ENCODE results near the gene SETBP1. TPM values are rescaled to one million over a fixed set of nuclear protein-coding genes. Genes with fewer than 3 reads are reported as not detected.

SETBP1 gene
- total and polyA plus RNA-seq, 9 of the 15 experiments (the other 6 are each of a cell fraction or from before 2014, with no cell fraction given): under 0.01 to 0.13 (median 0.04) TPM

DNA sequence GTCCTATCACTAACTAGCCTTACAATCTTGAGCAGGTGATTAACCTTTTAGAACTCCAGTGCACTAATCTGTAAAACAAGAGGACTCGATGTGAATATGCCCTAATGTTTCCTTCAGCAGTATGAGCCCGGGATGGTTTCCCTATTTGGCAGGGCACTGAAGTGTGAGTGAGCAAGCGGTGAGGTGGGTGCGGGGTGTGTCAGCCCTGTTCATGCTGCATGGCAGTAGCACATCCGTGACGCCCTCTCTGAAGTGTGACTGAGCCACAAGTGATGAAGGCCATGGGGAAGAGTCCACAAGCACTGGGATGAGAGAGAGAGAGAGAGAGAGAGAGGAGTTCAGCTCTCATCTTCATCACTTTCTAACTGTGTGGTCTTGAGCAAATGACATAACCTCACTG is 168.7 kb downstream of the SETBP1 start:
- Histone ChIP-seq H3K36me3 (ENCODE audit: control insufficient read depth, insufficient read depth, low read length) (no peaks in the 10 kb centered on the region), H3K9ac (ENCODE audit: insufficient read depth in 1 of 2, low read depth in 2 of 2, low read length in 2 of 2) (no peak overlapping the region), H3K9me3 (replicated peaks; ENCODE audit: control insufficient read depth, insufficient read depth, low read depth, low read length) (no peaks in the 10 kb centered on the region), H4K20me1 (replicated peaks; ENCODE audit: control insufficient read depth, insufficient read depth, low read length) (no peaks in the 10 kb centered on the region), H3K27me3 (ENCODE audit: control insufficient read depth in 2 of 2, insufficient read depth in 2 of 2, low read length in 2 of 2) (no peaks in the 10 kb centered on the region), H3K4me3 (no peak overlapping the region), H2AFZ (ENCODE audit: low read depth, low read length) (no peak overlapping the region), H3K4me1 (replicated peaks in 1 of 2; ENCODE audit: control insufficient read depth in 2 of 2, insufficient read depth in 2 of 2, low read length in 2 of 2) (no peaks in the 10 kb centered on the region), H3K9me1 (ENCODE audit: control insufficient read depth, insufficient read depth, low read length) (no peaks in the 10 kb centered on the region), H3K27ac (ENCODE audit: extremely low read depth, low read depth, low read length) (no peak overlapping the region), H3K4me2 (ENCODE audit: insufficient read depth, low read length) (no peak overlapping the region), H3K79me2 (ENCODE audit: control insufficient read depth, insufficient read depth, low read length) (no peaks in the 10 kb centered on the region)
- no peak for FAIRE-seq
- in situ Hi-C loops (cut with MboI) (no loop called here), intact Hi-C loops (cut with micrococcal nuclease) (no loop called here)
- ChIA-PET POLR2A (no interaction called here), CTCF (ENCODE audit: low intra/inter-chr PET ratio) (no interaction called here)
- 0% methylated on average over 6 of the region's 6 CpGs for WGBS (ENCODE audit: insufficient coverage, low coverage, missing lambda C conversion rate)
- no peak for DNase-seq (ENCODE audit: extremely low read depth in 1 of 4, low spot score in 3 of 4)
- TF ChIP-seq, protein P1, sequence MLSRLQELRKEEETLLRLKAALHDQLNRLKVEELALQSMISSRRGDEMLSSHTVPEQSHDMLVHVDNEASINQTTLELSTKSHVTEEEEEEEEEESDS (CRISPR knock-in tag; IDR thresholded peaks at IDR 0.05): no peak
- no peak for TF ChIP-seq BCOR (IDR thresholded peaks at IDR 0.05)
- TF ChIP-seq ZNF184 (CRISPR knock-in tag; IDR thresholded peaks at IDR 0.05): no peak
- no peak for TF ChIP-seq WHSC1 (IDR thresholded peaks at IDR 0.05; ENCODE audit: low read length)
- TF ChIP-seq, protein P2, sequence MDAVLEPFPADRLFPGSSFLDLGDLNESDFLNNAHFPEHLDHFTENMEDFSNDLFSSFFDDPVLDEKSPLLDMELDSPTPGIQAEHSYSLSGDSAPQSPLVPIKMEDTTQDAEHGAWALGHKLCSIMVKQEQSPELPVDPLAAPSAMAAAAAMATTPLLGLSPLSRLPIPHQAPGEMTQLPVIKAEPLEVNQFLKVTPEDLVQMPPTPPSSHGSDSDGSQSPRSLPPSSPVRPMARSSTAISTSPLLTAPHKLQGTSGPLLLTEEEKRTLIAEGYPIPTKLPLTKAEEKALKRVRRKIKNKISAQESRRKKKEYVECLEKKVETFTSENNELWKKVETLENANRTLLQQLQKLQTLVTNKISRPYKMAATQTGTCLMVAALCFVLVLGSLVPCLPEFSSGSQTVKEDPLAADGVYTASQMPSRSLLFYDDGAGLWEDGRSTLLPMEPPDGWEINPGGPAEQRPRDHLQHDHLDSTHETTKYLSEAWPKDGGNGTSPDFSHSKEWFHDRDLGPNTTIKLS (IDR thresholded peaks at IDR 0.05; ENCODE audit: borderline replicate concordance, low read depth): no peak
- TF ChIP-seq ELF4 (CRISPR knock-in tag; IDR thresholded peaks at IDR 0.05): no peak
- no peak for TF ChIP-seq ZNF764 (CRISPR knock-in tag; IDR thresholded peaks at IDR 0.05; ENCODE audit: low read depth)
- no TSS peak for BruUV-seq (replicated peaks)
- ATAC-seq: no peak
